ENCODE measurements around the gene CAMTA1.
"Not testable (repeated sequence)": the region's sequence is repeated elsewhere in the genome, so short reads cannot be mapped to it uniquely, and the experiment has no call there.

The CAMTA1 gene

DNA sequence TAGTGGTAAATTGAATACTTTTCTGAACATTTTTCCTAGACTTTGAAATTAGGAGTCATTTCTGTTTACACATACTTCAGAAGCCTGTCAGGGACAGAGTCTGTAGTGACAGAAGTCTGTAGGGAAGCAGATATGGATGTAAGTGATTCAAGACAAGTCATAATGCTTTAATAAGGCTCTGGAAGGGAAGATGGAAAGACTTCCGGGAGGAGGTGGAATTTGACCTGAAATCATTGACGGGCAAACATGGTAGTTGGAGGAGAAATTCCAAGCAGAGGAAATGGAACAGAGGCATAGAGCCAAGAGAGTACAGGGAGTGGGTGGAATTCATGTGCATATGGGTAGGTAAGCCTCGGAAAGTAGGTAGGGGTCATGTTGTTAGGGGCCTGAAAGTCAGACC, 22.5 kb downstream of the CAMTA1 start:
- no peak for DNase-seq (ENCODE audit: low read depth in 3 of 3)

DNA sequence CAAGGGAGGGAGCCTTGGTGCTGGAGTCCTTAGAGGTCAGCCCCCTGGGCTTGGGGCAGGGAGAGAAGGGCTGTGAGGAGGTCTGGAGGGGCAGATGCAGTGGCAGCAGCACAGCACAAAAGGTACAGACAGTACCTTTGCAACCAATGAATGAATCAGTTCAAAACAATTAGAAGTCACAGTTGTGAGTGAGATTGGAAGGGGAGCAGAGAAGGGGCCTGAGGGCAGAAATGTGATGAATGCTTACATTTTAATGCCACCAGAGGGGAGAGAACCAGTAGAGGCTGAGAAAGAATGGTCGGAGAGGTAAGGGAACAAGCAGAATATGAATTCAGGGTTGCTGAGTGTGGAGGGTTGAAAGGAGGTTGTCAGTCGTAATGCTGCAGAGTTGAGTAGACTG, 24.2 kb downstream of the CAMTA1 start:
- no peak for DNase-seq (ENCODE audit: low read depth in 3 of 3)

DNA sequence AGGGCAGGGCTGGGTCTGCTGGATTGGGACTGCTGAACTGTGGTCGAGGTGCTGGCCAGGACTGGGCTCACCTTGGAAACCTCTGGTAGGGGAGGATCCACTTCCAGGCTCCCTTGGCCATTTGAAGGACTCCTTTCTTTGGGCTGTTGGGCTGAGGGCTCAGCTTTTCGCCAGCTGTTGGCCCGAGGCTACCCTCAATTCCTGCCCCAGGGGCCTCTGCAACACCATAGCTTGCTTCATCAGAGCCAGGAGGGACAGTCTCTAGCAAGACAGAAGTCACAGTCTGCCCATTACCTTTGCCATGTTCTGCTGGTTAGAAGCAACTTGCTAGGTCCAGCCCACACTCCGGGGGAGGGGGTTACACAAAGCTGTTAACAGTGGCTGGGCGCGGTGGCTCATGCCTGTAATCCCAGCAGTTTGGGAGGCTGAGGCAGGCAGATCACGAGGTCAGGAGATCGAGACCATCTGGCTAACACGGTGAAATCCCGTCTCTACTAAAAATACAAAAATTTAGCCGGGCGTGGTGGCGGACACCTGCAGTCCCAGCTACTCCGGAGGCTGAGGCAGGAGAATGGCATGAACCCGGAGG, 25.0 kb downstream of the CAMTA1 start:
- DNase-seq (ENCODE audit: low read depth in 3 of 3), result not testable (repeated sequence)

DNA sequence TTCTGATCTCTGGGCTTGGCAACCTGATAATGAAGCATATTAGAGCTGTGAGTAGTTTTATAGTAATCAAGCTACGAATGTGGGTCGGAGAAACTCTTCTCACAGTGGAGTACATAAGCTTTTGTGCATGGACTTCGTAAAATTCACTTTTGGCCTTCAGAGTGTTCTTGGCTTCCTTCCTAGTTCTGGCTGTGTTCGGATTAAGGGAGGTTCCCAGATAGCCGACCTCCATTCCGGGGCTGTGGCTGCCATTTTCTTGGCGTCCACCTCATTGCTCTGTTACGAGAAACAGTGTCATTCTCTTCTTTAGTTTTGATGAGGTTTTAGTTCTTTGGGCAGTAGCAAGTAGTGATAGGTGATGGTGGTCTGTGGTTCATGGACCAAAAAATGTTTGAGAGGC, 26.3 kb downstream of the CAMTA1 start:
- DNase-seq (ENCODE audit: low read depth in 3 of 3), result no peak

GRCh38 chr1:6813165-6813564, 27.9 kb downstream of the CAMTA1 start:
- no peak for DNase-seq (ENCODE audit: low read depth in 3 of 3)

- no peak for DNase-seq (ENCODE audit: low read depth in 3 of 3)
These were observed 30.5 kb downstream of the CAMTA1 start for GRCh38 chr1:6815726-6816125.

DNA sequence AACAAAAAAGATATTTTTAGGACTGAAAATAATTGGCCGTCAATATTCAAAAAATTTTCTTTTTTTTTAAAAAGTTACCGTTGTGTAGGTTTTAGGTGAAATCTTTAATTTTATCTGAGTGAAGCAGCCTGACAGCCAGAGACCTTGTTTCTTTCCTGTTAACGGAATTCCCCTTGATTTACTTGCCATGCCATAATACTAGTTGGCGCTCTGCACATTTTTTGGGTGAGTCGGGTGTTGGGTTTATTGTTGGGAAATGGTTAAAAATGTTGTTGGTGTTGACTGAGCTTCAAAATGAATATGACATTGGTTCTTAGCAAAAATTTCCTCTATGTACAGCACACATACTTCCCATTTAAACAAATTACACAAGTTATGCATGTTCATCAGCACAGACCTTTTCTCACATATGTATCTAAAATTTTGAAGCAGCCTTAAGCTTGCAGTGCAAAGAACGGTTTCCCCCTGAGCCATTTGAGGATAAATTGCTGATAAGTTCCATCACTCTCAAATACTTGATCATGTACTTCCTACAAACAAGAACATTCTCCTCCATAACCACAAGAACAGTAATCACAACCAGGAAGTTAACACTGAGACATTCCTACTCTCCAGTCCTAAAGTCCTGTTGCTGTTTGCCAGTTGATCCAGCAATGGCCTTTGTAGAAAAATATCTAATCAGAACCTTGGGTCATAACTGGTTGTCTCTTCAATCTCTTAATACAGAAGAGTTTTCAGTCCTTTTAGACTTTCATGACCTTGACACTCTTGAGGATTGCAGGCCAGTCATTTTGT, 34.2 kb downstream of the CAMTA1 start:
- DNase-seq (ENCODE audit: low read depth in 3 of 3), result no peak

- no peak for DNase-seq (ENCODE audit: low read depth in 3 of 3)
These were observed 35.6 kb downstream of the CAMTA1 start for GRCh38 chr1:6820899-6821298.

- no peak for DNase-seq (ENCODE audit: low read depth in 3 of 3)
These were observed 37.5 kb downstream of the CAMTA1 start for GRCh38 chr1:6822530-6823359.

- no peak for DNase-seq (ENCODE audit: low read depth in 3 of 3)
These were observed 38.5 kb downstream of the CAMTA1 start for GRCh38 chr1:6823793-6824192.

- DNase-seq (ENCODE audit: low read depth in 3 of 3), result no peak
These were observed 39.6 kb downstream of the CAMTA1 start for GRCh38 chr1:6824665-6825368.

DNA sequence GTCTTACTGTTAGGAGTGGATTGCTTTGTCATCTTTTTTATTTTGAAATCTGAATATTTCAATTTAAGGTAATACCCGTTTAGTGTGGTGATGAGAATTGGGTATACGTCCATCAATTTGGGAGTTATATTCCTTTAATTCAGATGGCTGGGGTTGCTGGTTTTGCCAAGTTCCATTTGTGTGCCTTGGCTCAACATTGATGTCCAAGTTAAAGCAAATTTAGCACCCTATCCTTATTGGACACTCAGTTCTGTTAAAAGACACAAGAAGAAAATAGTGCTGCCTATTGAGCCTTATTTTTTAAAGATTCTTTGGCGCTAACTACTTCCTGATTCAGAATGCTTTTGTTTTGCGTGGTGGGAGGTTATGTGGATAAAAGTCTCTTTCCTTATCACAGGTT, 40.6 kb downstream of the CAMTA1 start:
- DNase-seq (ENCODE audit: low read depth in 3 of 3), result no peak

DNA sequence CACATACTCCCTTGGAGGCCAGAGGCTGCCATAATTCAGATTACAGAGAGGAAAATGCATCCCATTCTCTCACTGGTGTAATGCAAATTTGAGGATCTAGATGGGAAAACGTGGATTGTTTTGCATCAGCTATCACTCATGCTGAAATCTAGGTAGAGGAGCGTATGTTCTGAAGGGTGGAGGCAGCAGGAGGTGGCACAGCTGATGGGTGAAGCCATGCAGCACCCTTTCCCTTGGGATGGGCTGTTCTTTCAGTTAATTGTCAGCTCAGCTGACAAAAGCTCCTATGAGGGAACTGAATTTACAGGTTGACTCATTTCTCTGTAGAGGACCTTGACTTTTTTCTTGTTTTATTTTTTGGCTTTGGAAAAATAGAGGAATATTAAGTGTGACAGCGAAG, 41.8 kb downstream of the CAMTA1 start:
- no peak for DNase-seq (ENCODE audit: low read depth in 3 of 3)

- no peak for DNase-seq (ENCODE audit: low read depth in 3 of 3)
These were observed 42.4 kb downstream of the CAMTA1 start for GRCh38 chr1:6827630-6828165.

GRCh38 chr1:6831366-6831765, 46.1 kb downstream of the CAMTA1 start:
- no peak for DNase-seq (ENCODE audit: low read depth in 3 of 3)

DNA sequence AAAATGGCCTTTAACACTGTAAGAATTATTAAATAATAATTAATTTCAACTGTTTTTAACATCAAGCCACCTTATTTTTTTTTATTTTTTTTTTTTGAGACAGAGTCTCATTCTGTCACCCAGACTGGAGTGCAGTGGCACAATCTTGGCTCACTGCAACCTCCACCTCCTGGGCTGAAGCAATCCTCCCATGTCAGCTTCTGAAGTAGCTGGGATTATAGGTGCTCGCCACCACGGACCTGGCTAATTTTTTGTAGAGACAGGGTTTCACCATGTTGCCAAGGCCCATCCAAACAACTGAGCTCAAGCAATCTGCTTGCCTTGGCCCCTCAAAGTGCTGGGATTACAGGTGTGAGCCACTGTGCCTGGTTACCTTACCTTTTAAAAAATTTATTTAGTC, 46.8 kb downstream of the CAMTA1 start:
- DNase-seq (ENCODE audit: low read depth in 3 of 3), result not testable (repeated sequence)

- no peak for DNase-seq (ENCODE audit: low read depth in 3 of 3)
These were observed 47.4 kb downstream of the CAMTA1 start for GRCh38 chr1:6832531-6833188.

DNA sequence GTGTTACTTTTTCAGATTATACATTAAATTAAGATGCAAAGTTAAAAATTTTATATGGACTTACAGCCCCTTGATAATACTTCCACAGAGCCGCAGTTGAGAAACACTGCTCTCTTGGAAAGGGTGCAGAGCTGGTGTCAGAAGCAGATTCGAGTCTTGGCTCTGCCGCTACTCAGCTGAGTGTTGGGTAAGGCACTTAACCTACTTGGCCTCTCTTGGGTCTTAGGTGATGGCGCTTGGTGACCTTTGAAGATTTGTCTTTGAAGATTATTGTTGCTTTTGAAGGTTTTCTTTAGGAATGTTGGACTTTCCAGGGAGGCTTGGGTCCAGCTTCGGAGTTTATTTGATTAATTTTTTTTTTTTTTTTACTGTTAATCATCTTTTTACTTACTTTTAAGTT, 48.5 kb downstream of the CAMTA1 start:
- DNase-seq (ENCODE audit: low read depth in 3 of 3), result no peak

GRCh38 chr1:6834366-6834765, 49.1 kb downstream of the CAMTA1 start:
- DNase-seq (ENCODE audit: low read depth in 3 of 3), result no peak

DNA sequence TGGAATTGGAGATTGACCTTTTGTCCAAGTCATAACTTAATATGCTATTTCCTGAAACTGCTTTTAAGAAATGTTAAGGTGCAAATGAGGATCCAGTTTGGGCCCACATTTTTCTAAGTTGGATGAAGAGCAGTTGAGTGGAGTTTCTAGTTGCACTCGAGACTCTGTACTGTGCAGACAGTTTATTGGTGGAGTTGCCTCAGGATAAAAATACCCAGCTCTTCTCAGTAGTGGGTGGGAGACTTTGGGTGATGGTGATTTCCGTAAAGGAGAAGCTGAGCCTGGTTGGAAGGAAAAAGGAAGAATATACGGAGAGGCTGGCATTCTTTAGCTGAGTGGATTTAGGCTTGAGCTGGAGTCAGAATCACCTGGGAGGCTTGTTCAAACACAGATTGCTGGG, 49.9 kb downstream of the CAMTA1 start:
- no peak for DNase-seq (ENCODE audit: low read depth in 3 of 3)

DNA sequence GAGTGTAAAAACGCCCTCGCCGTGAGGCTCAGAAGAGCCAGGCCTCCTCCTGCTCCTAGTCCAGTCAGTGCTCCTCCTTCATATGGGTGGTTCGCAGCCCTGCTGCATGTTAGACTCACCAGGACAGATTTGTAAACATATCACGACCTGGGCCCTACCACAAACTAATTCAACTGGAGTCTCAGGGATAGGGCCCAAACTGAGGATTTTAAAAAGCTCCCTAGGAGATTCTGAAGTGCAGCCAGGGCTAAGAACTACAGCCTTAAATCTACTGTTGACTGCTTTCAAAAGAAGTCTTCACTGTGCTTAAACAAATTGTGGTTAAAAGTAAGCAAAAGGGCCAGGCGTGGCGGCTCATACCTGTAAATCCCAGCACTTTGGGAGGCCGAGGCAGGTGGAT, 57.0 kb downstream of the CAMTA1 start:
- no peak for DNase-seq (ENCODE audit: low read depth in 3 of 3)

Measured in stimulated activated CD4-positive, alpha-beta T cell treated with anti-CD3 and anti-CD28 coated beads, TNF-alpha, amount 100 ng/mL, for 4 hours (primary cell).